Occipital lobe (tissue), 2 donors: ENCODE data around the gene ELL. TPM values are rescaled to one million over a fixed set of nuclear protein-coding genes. Genes with fewer than 3 reads are reported as not detected.

Experiments used
- DNase-seq: peaks from one replicate; lab custom pipeline; 2025; lab: John Stamatoyannopoulos, UW
- total RNA-seq: library from RNA; depleted of rRNA; stranded (reverse); fragments of >200 nt; gene quantifications from one replicate; pipeline ENCODE4 v1.2.3, GENCODE V29; 2014

ELL gene
- total RNA-seq, 1 donor from 2014 or later, result 6.6 TPM

GRCh38 chr19:18473003-18473705, 48.7 kb downstream of the ELL start:
- no peak for DNase-seq

- no peak for DNase-seq
Measured at GRCh38 chr19:18470787-18471186, 51.1 kb downstream of the ELL start.

- DNase-seq, result no peak
Measured at GRCh38 chr19:18469069-18469846, 52.6 kb downstream of the ELL start.

- DNase-seq, result no peak
Measured at GRCh38 chr19:18468517-18468916, 53.4 kb downstream of the ELL start.

GRCh38 chr19:18467978-18468377, 53.9 kb downstream of the ELL start:
- DNase-seq, result no peak

GRCh38 chr19:18466354-18466753, 55.5 kb downstream of the ELL start:
- DNase-seq, result no peak

- no peak for DNase-seq
Measured at GRCh38 chr19:18465964-18466339, 55.9 kb downstream of the ELL start.

GRCh38 chr19:18465214-18465963, 56.5 kb downstream of the ELL start:
- no peak for DNase-seq

GRCh38 chr19:18464646-18465045, 57.2 kb downstream of the ELL start:
- peak; percentile 75 for DNase-seq

GRCh38 chr19:18461471-18461870, 60.4 kb downstream of the ELL start:
- DNase-seq, result no peak

GRCh38 chr19:18460900-18461299, 61.0 kb downstream of the ELL start:
- no peak for DNase-seq

- no peak for DNase-seq
Measured at GRCh38 chr19:18457483-18458331, 64.2 kb downstream of the ELL start.

- DNase-seq, result no peak
Measured at GRCh38 chr19:18456974-18457373, 64.9 kb downstream of the ELL start.

GRCh38 chr19:18456279-18456678, 65.6 kb downstream of the ELL start:
- DNase-seq, result no peak

- DNase-seq, result no peak
Measured at GRCh38 chr19:18453269-18454024, 68.4 kb downstream of the ELL start.

- no peak for DNase-seq
Measured at GRCh38 chr19:18452386-18452785, 69.5 kb downstream of the ELL start.

GRCh38 chr19:18450931-18451836, 70.7 kb downstream of the ELL start:
- DNase-seq, result peak; percentile 59

GRCh38 chr19:18450021-18450930, 71.6 kb downstream of the ELL start:
- DNase-seq, result no peak
